NCI-H2107 treated with DMSO at 0.1 percent for 48 hours (cell line): ENCODE results near the gene MAMSTR.
"Not testable (repeated sequence)": the region's sequence is repeated elsewhere in the genome, so short reads cannot be mapped to it uniquely, and the experiment has no call there.

Source experiments
- DNase-seq: peaks from one replicate; lab custom pipeline; 2025; ENCODE audit not compliant: unreplicated experiment; lab: John Stamatoyannopoulos, UW

The MAMSTR gene

DNA sequence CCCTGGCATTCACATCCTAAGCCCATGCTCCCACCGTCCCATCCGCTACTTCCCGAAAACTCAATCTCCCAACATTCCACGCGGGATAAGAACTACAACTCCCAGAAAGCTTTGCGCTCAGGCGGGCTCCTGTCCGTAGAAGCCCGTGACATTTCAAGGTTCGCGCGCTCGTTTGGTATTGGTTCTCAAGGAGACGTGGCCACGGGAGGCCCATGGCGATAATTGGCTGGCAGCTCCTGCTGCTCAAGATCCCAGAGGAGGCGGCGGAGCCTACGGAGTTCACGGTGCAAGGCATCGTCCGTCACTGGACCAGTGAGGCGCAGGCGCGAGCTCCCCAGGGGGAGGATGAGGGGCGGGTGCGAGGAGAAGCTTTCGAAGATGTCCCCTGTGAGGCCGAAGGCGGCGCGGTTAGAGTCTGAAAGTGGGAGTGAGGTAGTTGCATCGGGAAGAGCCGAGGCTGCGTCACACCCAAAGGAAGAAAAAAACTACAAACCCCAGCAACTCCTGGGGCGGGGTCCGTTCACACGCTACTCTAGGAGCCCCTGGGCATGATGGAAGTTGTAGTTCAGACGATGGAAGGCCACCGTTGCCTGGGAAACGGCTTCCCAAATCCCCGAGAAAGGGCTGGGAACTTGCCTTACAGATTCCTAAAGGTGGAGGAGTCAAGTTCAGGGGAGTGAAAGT is 1.2 kb upstream of the MAMSTR start:
- DNase-seq, result peak; percentile 98

GRCh38 chr19:48720251-48720612 is 707 bp upstream of the MAMSTR start:
- DNase-seq, result no peak

DNA sequence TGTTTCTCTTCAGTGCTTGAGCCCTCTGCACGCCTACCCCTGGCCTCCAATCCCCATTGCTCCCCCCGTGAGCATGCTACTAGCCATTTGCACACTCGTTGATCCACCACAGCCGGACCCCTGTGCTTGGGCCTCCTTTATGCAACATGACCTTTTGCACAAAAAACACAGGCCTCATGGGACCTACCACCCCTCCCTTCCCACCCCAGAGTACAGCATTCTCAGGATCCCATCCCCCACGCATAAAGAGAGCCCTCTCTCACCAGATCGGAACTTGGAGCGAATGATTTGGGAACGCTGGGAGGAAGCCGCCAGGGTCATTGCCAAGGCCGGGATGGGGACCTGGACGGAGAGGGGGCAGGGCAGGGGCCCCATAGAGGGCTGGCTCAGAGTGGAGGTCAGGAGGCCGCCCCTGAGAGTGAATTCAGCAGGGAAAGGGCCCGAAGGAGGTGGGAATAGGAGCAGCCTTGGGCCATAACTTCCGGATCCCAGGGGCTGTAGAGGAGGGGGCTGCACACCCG is 754 bp downstream of the MAMSTR start:
- no peak for DNase-seq

GRCh38 chr19:48718106-48718505 is 1.4 kb downstream of the MAMSTR start:
- DNase-seq, result not testable (repeated sequence)

- DNase-seq, result no peak
Observed at GRCh38 chr19:48716562-48717291, 2.8 kb downstream of the MAMSTR start.

- DNase-seq, result no peak
Observed at GRCh38 chr19:48715681-48716171, 3.8 kb downstream of the MAMSTR start.

- DNase-seq, result no peak
Observed at GRCh38 chr19:48714759-48715675, 4.5 kb downstream of the MAMSTR start.

DNA sequence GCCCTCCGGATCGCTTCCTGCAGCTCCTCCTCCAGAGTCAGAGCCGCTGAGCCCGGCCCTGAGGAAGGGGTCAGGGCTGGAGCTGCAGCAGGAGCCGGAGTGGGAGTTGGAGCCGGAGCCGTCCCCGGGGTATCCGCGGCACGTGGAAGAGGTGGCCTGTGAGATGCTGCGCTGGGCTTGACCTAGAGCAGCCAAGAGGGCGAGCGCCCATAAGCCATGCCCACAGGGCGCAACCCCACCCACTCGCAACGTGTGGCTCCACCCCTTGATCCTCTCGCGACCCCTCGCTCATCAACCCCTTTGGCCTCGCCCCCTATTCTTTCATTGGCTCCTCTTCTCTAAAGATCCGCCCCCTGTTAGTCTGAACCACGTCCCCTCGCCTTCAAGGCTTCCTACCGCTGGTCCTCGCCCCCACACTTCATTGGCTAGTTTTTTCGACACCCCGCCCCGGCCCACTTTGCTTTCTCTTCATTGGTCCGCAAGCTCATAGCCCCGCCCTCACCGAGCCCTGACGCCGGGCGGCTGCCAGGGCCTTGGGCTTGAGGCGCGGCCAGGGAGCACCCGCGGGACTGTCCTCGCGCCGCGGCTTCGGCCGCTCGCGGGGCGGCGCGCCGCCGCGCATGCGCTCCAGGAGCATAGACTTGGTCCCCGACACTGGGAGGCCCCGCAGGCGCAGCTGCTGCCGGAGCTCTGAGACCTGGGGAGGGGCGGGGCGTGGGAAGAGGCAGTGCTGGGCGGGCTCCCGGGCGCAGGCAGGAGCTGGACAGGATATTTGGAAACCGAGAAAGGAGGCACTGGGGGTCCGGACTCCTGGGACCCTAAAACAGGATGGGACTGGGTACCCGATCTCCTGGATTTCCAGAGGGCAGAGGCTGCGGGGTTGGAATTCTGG is 5.4 kb downstream of the MAMSTR start:
- DNase-seq, result peak; percentile 98

- DNase-seq, result no peak
Observed at GRCh38 chr19:48713041-48713863, 6.3 kb downstream of the MAMSTR start.

GRCh38 chr19:48711106-48711662 is 8.3 kb downstream of the MAMSTR start:
- DNase-seq, result no peak

GRCh38 chr19:48708471-48708870 is 11.1 kb downstream of the MAMSTR start:
- DNase-seq, result no peak

DNA sequence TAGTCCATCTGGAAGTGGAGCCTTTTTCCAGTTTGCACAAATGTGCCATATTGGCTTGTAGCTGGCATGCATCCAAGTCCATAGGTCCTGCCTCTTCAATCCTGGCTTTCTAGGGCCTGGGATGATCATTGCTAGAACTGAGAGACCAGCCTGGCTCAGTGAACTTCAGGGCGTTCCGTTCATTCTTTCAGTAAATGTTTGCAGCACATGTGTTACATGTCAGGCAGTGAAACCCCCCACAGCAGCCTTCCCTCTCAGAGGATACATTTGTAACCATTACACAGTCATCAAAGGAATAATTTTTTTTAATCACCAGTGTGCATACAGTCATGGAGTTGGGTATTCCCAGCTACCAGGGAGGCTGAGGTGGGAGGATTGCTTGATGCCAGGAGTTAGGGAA is 14.1 kb downstream of the MAMSTR start:
- DNase-seq, result no peak

GRCh38 chr19:48703316-48703715 is 16.2 kb downstream of the MAMSTR start:
- DNase-seq, result no peak

DNA sequence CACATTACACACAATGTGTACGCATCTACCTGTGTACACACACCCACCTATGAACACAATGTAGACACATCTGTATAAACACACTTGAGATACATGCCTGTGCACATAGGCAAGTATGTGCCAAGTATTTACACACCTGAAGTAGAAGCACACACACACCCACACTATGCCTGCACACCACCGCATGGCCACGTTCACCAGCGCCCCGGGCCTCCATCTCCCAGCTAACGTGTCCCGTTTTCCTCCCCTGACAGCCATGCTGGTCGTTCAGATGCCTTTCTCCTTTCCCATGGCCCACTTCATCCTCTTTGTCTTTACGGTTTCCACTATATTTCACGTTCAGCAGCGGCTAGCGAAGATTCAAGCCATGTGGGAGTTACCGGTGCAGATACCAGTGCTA is 16.8 kb downstream of the MAMSTR start:
- DNase-seq, result no peak

DNA sequence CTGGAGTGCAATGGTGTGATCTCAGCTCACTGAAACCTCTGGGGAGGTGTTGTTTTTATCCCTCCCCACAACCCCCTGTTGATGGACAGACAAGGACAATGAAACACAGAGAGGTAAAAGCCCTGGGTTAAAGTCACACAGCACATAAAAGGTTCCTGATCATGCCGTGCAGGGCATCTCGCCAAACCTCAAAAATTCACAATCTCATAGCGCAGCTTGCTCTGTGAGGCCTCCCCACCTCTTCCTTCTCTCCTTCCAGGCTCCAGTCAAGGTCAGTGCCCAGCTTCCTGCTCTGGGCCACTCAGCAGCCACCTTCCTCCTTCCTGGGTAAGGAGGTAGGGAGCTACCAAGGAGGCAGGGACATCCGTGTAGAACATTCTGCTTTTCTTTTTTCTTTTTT is 21.5 kb downstream of the MAMSTR start:
- DNase-seq, result no peak

GRCh38 chr19:48696353-48697010 is 23.0 kb downstream of the MAMSTR start:
- DNase-seq, result no peak

GRCh38 chr19:48695743-48696352 is 23.7 kb downstream of the MAMSTR start, which contains the start of gene FUT2:
Gene FUT2, plus strand, starts transcription at chr19:48695971. Its CDS starts 6,986 bp downstream, at chr19:48702957.
- DNase-seq, result peak; percentile 55

- not testable (repeated sequence) for DNase-seq
Observed at GRCh38 chr19:48693629-48694028, 25.9 kb downstream of the MAMSTR start.
